Naive B cell (primary cell): Measurements from ENCODE around the gene IMPA2. TPM values are rescaled to one million over a fixed set of nuclear protein-coding genes. Genes with fewer than 3 reads are reported as not detected.
"Not testable (repeated sequence)": the region's sequence is repeated elsewhere in the genome, so short reads cannot be mapped to it uniquely, and the experiment has no call there.

ENCODE experiments used
- ATAC-seq, 2 donors: fragments of 150-1000 bp; cut with Tn5 transposase; 2 replicates each; pipeline ENCODE4 v1.10.0; 2021; ENCODE audit warnings: low read depth in 2 of 2, mild to moderate bottlenecking in 2 of 2, moderate library complexity in 2 of 2
- DNase-seq: peaks from one replicate; pipeline ENCODE4 v3.0.0; 2022
- H3K27ac Mint-ChIP-seq, 6 donors: one replicate each; pipeline ENCODE4 v1.8.0; 2020 to 2022; ENCODE audit warnings: mild to moderate bottlenecking in 6 of 6, mixed read lengths in 6 of 6, moderate library complexity in 5 of 6, inconsistent platforms in 2 of 6
- H3K27me3 Mint-ChIP-seq, 3 donors: one replicate each; pipeline ENCODE4 v1.8.0; 2021 to 2022; ENCODE audit warnings: mixed read lengths in 3 of 3, mild to moderate bottlenecking in 1 of 3
- H3K36me3 Mint-ChIP-seq, 2 donors: one replicate each; pipeline ENCODE4 v1.8.0; 2020 to 2022; ENCODE audit warnings: mixed read lengths in 2 of 2, inconsistent platforms in 1 of 2, mild to moderate bottlenecking in 1 of 2
- H3K4me1 Mint-ChIP-seq, 3 donors: one replicate each; pipeline ENCODE4 v1.8.0; 2020 to 2022; ENCODE audit warnings: mixed read lengths in 3 of 3, inconsistent platforms in 1 of 3, mild to moderate bottlenecking in 1 of 3, moderate library complexity in 1 of 3
- H3K4me3 Mint-ChIP-seq, 8 donors: one replicate each; pipeline ENCODE4 v1.8.0; 2020 to 2022; ENCODE audit warnings: mild to moderate bottlenecking in 8 of 8, mixed read lengths in 8 of 8, moderate library complexity in 8 of 8, inconsistent platforms in 2 of 8
- H3K9me3 Mint-ChIP-seq, 7 donors: one replicate each; pipeline ENCODE4 v1.8.0; 2020 to 2022; ENCODE audit warnings: mixed read lengths in 7 of 7, mild to moderate bottlenecking in 5 of 7, inconsistent platforms in 2 of 7, moderate library complexity in 1 of 7
- polyA plus RNA-seq, 6 donors: library from polyadenylated mRNA; unstranded; fragments of 300-500 nt; fragmentation: Illumina TruSeq; gene quantifications; one replicate each; pipeline ENCODE4 v1.2.3, GENCODE V29; 2021; ENCODE audit warnings: low read depth in 6 of 6

The IMPA2 gene
- polyA plus RNA-seq, 6 donors from 2014 or later = 9.9 to 18.6 (median 13.0) TPM

GRCh38 chr18:12062974-12063373 is 81.7 kb downstream of the IMPA2 start:
- Mint-ChIP-seq H3K36me3 (no peaks in the 10 kb centered on the region), H3K4me3 (no peak overlapping the region), H3K4me1 (peaks cover 0 to 6% (median 0%) of the 10 kb centered on the region in 3 donors), H3K9me3 (peaks cover 0 to 1% (median 0%) of the 10 kb centered on the region in 7 donors), H3K27me3 (peaks cover 0 to 24% (median 5%) of the 10 kb centered on the region in 3 donors), H3K27ac (peak overlapping the region in 3 of 6 donors; percentile 39 to 54 (median 44))
- DNase-seq (no peak), ATAC-seq (no peak)

GRCh38 chr18:12064086-12064763 is 82.9 kb downstream of the IMPA2 start:
- Mint-ChIP-seq H3K36me3 (no peaks in the 10 kb centered on the region), H3K4me3 (no peak overlapping the region)
- ATAC-seq = no peak

GRCh38 chr18:12065397-12065796 is 84.1 kb downstream of the IMPA2 start:
- ATAC-seq (no peak), DNase-seq (no peak)
- peaks cover 5 to 25% (median 10%) of the 10 kb centered on the region in 3 donors for H3K27me3 Mint-ChIP-seq
- H3K4me3 Mint-ChIP-seq = no peak overlapping the region
- H3K4me1 Mint-ChIP-seq = no peaks in the 10 kb centered on the region
- H3K9me3 Mint-ChIP-seq = peaks cover 0 to 2% (median 0%) of the 10 kb centered on the region in 7 donors
- H3K36me3 Mint-ChIP-seq = no peaks in the 10 kb centered on the region
- peak overlapping the region in 1 of 6 donors; percentile 3 for H3K27ac Mint-ChIP-seq

More at GRCh38 chr18:12064086-12064763, 82.9 kb downstream of the IMPA2 start:
- Mint-ChIP-seq H3K9me3 (peaks cover 0 to 2% (median 0%) of the 10 kb centered on the region in 7 donors), H3K27ac (no peak overlapping the region), H3K27me3 (peaks cover 5 to 32% (median 9%) of the 10 kb centered on the region in 3 donors), H3K4me1 (peaks cover 0 to 6% (median 0%) of the 10 kb centered on the region in 3 donors)
- DNase-seq = no peak

- Mint-ChIP-seq H3K9me3 (peaks cover 0 to 2% (median 0%) of the 10 kb centered on the region in 7 donors), H3K27me3 (peaks cover 5 to 27% (median 10%) of the 10 kb centered on the region in 3 donors), H3K4me3 (no peak overlapping the region), H3K4me1 (no peaks in the 10 kb centered on the region), H3K36me3 (no peaks in the 10 kb centered on the region), H3K27ac (no peak overlapping the region)
- ATAC-seq = peak in 1 of 2 donors; percentile 20
- DNase-seq = no peak
These were observed 85.7 kb downstream of the IMPA2 start for GRCh38 chr18:12066910-12067511.

- no peaks in the 10 kb centered on the region for H3K4me1 Mint-ChIP-seq
- no peak overlapping the region for H3K27ac Mint-ChIP-seq
- ATAC-seq (no peak), DNase-seq (no peak)
- H3K36me3 Mint-ChIP-seq = no peaks in the 10 kb centered on the region
- H3K27me3 Mint-ChIP-seq = peaks cover 5 to 27% (median 10%) of the 10 kb centered on the region in 3 donors
- no peak overlapping the region for H3K4me3 Mint-ChIP-seq
- peaks cover 0 to 2% (median 0%) of the 10 kb centered on the region in 7 donors for H3K9me3 Mint-ChIP-seq
These were observed 86.4 kb downstream of the IMPA2 start for GRCh38 chr18:12067671-12068070.

- not testable (repeated sequence) for H3K4me1 Mint-ChIP-seq, H3K4me3 Mint-ChIP-seq, DNase-seq, H3K27ac Mint-ChIP-seq, H3K9me3 Mint-ChIP-seq, H3K36me3 Mint-ChIP-seq
- ATAC-seq = peak in 1 of 2 donors; percentile 45
- peaks cover 9 to 24% (median 13%) of the 10 kb centered on the region in 3 donors for H3K27me3 Mint-ChIP-seq
These were observed 87.1 kb downstream of the IMPA2 start for GRCh38 chr18:12068316-12068949.

- no peaks in the 10 kb centered on the region for H3K36me3 Mint-ChIP-seq
- H3K9me3 Mint-ChIP-seq = peaks cover 0 to 2% (median 0%) of the 10 kb centered on the region in 7 donors
- no peaks in the 10 kb centered on the region for H3K4me1 Mint-ChIP-seq
- H3K27me3 Mint-ChIP-seq = peaks cover 9 to 27% (median 17%) of the 10 kb centered on the region in 3 donors
- no peak for ATAC-seq
- no peak for DNase-seq
- peak overlapping the region in 1 of 6 donors; percentile 26 for H3K27ac Mint-ChIP-seq
- H3K4me3 Mint-ChIP-seq = no peak overlapping the region
These were observed 87.6 kb downstream of the IMPA2 start for GRCh38 chr18:12068950-12069320.

GRCh38 chr18:12071066-12071465 is 89.8 kb downstream of the IMPA2 start:
- not testable (repeated sequence) for H3K27ac Mint-ChIP-seq, H3K4me3 Mint-ChIP-seq, H3K36me3 Mint-ChIP-seq, ATAC-seq, H3K4me1 Mint-ChIP-seq, DNase-seq, H3K9me3 Mint-ChIP-seq
- peaks cover 5 to 38% (median 17%) of the 10 kb centered on the region in 3 donors for H3K27me3 Mint-ChIP-seq

GRCh38 chr18:12072996-12073395 is 91.7 kb downstream of the IMPA2 start:
- H3K4me1 Mint-ChIP-seq = peaks cover 0 to 2% (median 0%) of the 10 kb centered on the region in 3 donors
- H3K4me3 Mint-ChIP-seq = no peak overlapping the region
- H3K27me3 Mint-ChIP-seq = peaks cover 8 to 45% (median 25%) of the 10 kb centered on the region in 3 donors
- H3K36me3 Mint-ChIP-seq = no peaks in the 10 kb centered on the region
- DNase-seq = no peak
- H3K27ac Mint-ChIP-seq = no peak overlapping the region
- H3K9me3 Mint-ChIP-seq = peaks cover 0 to 2% (median 0%) of the 10 kb centered on the region in 7 donors
- ATAC-seq = no peak

- DNase-seq = no peak
- Mint-ChIP-seq H3K27me3 (peaks cover 8 to 36% (median 15%) of the 10 kb centered on the region in 3 donors), H3K9me3 (no peaks in the 10 kb centered on the region), H3K4me3 (no peak overlapping the region), H3K4me1 (peaks cover 0 to 2% (median 0%) of the 10 kb centered on the region in 3 donors), H3K27ac (no peak overlapping the region), H3K36me3 (no peaks in the 10 kb centered on the region)
- ATAC-seq = no peak
These were observed 93.4 kb downstream of the IMPA2 start for GRCh38 chr18:12074736-12075135.

GRCh38 chr18:12076424-12077140 is 95.3 kb downstream of the IMPA2 start:
- Mint-ChIP-seq H3K27ac (no peak overlapping the region), H3K4me3 (peak overlapping the region in 7 of 8 donors; percentile 63 to 86 (median 72)), H3K9me3 (no peaks in the 10 kb centered on the region), H3K4me1 (peaks cover 0 to 2% (median 0%) of the 10 kb centered on the region in 3 donors), H3K36me3 (no peaks in the 10 kb centered on the region), H3K27me3 (peaks cover 8 to 30% (median 15%) of the 10 kb centered on the region in 3 donors)
- DNase-seq (no peak), ATAC-seq (peak; percentile 51 to 73)

GRCh38 chr18:12077994-12078393 is 96.7 kb downstream of the IMPA2 start:
- H3K4me1 Mint-ChIP-seq, ATAC-seq, H3K9me3 Mint-ChIP-seq, H3K36me3 Mint-ChIP-seq, H3K27ac Mint-ChIP-seq, H3K4me3 Mint-ChIP-seq, DNase-seq: not testable (repeated sequence)
- H3K27me3 Mint-ChIP-seq = peaks cover 8 to 34% (median 15%) of the 10 kb centered on the region in 3 donors
